Astrocyte of the hippocampus (primary cell): ENCODE measurements around the gene CERCAM.
"Not testable (repeated sequence)": the region's sequence is repeated elsewhere in the genome, so short reads cannot be mapped to it uniquely, and the experiment has no call there.

Source experiments
- DNase-seq: peaks from one replicate; pipeline ENCODE4 v3.0.0; 2011; ENCODE audit warnings: low read depth, low spot score

The CERCAM gene

DNA sequence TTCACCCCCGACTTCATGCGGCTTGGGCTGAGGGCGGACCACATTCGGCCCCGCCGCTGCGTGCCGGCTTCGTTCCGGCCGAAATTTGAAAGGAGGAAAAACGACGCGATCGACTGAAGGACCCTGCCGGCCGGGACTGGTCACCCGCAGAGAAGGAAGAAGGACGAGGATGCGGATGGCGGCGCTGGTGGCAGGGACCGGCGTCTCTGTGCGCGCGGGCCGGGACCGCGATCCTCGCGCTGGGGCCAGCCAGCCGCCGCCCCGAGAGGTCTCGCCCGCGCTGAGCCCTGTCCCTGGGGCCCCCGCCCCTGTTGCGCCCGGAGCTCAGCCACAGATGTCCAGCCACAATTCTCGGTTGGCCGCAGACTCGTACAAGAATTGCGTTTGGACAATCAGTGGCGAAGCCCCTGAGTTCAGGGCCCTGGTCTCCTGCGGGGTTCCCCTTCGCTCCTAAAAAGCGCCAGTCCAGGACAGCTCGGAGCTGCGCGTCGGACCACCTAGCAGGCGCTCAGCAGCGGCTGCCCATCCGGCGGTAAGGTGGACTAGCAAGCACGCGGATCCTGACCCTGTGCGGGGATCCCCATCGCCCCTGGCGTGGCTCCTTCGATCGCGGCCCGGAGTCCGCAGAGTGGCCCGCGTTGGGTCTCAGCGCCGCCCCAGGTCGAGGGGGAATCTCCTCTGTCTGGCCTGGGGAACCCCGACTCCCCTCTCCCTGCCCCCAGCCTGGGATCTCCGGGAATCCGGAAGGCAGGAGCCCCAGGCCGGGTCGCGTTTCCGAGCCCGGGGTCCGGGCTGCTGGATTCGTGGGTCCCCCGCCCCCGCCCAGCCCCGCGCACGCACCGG is 28.1 kb upstream of the CERCAM start:
- no peak for DNase-seq

DNA sequence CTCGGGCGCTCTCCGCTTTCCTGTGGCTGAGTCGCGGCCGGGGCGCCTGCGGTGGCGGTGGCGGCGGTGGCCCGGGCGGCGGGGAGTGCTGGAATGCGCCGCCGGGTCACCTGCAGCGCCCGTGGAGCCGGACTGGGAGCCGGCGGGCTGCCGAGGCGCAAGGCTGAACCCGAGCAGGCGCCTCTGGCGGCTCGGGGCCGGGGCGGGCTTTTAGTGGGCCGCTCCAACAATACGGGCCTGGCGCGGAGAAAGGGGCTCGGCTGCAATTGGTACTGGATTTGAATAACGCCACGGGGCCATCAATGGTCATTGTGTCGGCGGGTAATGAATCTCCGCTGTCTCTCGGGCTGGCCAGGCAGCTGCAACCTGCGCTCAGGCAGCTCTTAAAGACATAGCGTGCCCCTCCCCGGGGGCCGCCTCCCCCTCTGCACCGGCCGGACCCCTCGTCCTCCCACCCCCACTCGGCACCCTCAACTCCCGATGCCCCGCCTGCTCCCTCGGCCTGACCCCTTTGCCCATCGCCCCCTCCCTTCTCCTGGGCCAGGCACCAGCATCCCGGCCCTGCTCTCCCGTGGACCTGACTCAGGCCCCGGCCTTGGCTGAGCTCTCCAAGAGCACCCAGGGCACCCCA is 27.4 kb upstream of the CERCAM start:
- peak; percentile 55 for DNase-seq

DNA sequence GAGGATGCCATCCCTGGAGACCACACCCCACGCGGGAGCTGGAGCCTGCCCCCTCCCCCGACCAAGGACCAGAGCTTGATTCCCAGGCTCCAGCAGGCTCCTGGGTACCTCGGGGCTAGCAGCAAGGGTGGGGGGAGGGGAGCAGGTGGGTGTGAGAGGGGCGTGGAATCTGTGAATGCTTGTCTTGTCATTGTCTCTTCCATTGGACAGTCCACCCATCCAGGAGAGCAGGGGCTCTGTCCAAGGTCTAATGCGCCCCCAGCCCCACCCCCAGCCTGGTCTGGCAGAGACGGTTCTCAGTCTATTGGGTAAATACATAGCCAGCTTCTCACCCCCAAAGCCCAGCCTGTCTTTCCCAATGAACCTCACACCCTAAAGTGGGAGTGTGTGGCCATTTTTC is 26.7 kb upstream of the CERCAM start:
- no peak for DNase-seq

DNA sequence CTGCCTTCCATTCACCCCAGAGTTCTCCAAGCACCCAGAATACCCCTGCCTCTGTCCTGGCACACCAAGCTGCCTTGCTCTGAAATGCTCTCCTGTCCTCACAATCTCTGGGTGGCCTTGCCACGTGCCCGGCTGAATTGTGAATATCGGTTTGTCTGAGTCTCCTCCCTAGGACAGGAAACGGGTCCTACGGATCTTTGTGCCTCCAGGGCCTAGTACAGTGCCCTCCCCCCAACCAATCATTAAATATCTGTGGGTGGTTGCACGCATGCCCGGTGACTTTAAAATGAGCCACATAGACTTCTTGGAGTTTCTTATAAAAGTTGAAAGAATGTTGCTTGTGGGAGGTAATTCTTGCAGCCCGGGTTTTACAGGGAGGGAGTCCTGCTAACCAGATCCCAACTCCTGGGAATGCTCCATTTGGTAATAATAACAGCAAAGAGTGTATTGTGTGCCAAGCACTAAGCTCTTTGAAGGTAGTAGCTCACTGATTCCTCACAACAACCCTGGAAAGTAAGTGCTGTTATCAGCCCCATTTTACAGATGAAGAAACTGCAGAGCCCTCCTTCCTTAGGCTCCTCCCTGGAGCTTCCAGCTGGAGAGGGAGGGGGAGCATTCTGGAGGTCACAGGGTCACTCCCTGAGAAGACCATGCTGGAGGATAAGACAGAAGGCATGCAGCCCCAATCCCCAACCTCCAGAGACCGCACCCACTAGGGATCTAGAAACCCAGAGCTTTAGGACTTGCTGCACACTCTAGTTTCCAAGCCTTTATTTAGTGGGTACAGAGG is 26.1 kb upstream of the CERCAM start:
- DNase-seq, result no peak

DNA sequence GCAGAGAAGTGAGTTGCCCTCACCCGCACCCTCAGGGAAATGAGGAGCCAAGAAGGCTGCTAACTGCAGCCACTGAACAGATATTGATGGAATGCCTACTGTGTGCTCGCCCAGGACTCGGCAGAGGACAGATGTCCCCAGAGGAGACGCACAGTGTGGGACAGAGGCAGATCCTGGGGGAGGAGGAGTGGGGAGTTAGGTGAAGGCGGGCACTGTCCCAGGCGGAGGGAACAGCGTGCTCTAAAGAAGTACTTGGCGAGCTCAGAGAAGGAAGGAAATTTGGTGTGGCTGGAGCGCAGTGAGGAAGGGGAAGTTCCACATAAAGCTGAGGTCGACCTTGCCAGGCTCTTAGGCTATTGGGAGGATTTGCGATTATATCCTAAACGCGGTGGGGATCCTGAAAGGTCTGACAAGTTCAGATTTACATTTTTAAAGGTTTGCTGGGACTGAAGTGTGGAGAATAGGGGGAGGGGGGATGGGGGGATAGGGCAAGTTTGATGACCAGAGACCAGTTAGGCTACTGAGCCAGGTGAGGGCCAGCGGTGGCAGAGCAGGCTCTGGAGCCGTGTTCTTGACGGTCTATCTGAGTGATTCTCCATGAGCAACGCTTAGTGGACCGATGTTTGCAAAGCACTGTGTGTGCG is 23.6 kb upstream of the CERCAM start:
- DNase-seq, result no peak

DNA sequence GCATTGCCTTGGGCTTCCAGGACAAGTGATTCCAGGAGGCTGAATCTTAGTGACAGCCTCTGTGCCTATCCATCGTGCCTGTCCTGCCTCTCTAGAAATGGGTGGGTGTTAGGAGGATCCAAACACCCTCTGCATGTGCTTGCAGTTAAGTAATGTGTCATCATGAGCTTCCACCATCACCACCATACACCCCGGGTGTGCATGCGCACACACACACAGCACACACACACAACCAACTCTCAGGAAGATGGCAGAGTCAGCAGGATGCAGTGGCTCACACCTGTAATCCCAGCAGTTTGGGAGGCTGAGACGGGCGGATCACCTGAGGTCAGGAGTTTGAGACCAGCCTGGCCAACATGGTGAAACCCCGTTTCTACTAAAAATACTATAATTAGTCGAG is 22.8 kb upstream of the CERCAM start:
- no peak for DNase-seq

DNA sequence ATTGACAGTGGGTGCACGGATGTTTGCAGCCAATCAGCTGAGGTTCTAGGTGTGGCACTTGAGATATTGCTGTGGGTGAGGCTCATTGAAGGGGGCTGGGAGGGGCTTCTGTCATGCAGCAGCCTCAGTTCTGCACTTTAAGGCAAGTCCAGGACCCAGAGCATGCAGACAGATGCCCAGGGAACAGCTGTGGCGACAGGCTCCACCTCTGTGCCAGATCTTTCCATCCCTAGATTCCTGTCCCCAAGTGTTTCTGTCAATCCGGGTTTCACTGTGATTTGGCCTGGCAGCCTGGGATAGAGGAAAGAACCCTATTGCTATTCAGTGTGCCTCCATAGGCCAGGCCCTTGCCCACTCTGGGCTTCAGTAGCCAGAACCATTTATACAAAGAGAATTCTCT is 20.8 kb upstream of the CERCAM start:
- DNase-seq, result no peak

DNA sequence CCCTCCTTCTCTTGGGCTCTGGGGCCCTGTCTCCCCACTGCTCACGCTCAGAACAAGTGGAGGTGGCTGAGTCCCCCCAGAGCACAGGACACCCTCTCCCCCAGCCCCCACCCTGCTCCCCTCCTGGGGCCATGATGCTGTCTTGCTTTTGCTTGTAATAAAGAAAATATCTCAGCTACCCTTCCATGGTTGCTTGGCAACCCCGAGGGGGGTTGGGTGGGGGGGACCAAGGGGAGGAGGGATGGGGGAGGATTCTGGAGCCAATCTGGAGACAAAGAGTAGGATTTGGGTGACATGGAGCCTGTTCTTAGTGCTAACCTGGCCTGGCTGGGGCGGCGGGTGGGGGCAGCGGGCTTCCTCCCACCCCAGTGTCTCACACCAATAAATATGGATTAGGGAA is 16.1 kb upstream of the CERCAM start:
- DNase-seq, result no peak

DNA sequence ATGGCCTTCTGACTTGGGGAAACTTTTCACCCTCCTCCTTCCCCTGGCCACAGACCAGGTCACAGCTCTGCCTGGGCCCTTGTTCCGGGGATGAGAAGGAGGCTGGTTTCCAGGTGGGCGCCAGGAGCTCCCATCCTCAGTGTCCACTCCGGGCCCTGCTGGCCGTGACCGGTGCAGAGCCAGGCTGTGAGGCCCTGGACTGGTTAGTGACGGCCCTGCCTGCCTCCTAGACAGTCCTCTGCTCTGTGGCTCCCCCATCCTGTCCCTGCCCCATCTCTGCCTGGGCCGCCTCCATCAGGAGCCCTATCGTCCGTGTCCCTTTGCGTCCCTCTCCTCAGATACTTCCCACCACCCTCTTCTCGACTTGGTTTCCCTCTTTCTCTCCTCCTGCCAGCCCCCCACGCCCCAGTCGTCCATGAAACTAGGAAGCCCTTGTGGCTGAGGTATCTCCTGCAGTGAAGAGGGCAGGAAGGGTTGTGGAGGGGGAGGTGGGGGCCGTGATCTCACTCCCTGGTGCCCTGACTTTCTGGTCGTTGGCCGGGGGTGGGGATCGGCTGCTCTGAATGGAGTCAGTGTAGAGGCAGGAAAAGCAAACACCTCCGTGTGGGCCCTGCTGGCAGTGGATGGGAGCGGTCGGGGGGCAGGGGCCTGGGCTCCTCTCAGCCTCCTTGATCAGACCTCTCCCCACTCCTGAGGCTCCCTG is 15.4 kb upstream of the CERCAM start:
- DNase-seq, result no peak

DNA sequence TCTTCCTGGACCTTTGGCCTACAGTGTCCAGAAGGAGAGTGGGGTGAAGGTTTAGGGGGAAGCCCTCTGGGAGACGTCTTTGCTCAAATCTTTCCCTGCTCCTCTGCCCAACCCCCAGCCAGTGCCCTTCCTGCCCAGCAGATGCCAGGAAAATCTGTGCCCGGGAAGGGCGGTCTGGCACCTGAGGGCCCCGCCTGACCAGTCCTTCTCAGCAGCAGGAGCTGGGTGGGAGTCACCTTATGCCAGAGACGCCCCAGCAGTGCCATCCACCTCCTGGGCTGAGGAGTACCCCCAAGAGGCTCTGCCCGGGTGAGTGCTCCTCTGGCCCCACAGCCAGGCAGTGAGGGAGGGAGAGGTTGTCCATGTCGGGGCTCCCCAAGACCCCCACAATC is 14.9 kb upstream of the CERCAM start:
- no peak for DNase-seq

DNA sequence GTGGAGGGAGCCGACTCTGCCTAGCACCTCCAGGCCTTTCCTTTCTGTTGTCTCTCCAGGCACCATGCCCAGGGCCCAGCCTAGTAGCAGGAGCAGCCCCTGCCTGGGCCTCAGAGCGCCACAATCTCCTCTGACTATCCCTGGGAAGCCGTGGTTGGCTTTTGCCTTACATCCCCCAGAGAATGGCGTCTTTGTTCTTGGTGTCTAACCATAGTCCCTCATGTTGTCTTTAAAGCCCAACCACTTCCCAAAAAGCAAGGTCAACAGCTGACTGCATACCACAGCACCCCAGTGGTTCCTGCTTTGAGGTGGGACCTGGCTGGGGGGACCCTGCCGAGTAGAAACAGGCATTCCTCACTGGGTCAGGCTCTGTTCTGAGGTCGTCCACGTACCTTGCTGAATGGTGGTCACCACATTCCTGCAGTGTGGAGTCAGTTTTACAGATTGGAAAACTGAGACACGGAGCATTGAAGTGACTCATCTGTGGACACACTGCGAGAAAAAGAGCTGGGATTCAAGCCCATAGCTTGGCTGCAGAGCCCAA is 13.7 kb upstream of the CERCAM start:
- DNase-seq, result peak; percentile 53

DNA sequence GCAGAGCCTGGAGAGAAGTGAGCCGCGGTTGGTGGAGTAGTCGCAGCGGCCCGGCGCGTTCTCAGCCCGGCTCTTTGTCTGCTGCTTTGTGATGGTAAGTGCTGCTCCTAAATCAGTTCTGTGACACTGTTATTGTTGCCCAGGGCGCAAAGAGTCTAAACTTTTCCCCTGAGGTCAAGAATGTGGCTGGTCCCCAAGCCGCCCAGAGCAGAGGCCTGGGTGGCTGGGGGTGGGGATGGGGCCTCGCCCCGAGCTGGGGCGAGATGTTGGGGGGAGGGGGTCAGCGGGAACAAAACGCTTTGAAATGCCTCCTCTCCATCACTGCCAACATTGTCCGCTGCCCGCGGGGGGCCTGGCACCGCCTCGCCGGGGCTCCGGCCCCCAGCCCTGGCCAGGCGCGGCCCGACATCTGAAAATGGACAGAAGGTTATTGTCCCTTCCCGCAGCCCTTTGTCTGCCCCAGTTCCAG is 11.7 kb upstream of the CERCAM start:
- no peak for DNase-seq

DNA sequence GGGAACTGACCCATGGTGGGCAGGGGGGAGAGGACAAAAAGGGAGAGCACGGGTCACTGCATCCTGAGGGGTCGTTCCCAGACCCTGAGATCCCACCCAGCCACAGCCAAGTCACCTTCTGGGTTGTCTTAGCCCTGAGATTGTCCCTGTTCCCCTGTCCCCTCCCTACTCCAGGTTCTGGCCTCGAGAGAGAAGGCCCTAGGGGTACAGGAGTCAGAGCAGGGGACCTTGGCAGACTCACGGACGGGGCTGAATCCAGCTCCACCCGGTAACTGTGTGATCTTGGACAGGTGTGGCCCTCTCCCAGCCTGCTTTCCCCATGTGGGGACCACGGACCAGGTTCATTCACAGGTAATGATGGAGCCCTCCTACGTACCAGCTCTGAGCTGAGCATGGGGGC is 11.2 kb upstream of the CERCAM start:
- DNase-seq, result no peak

DNA sequence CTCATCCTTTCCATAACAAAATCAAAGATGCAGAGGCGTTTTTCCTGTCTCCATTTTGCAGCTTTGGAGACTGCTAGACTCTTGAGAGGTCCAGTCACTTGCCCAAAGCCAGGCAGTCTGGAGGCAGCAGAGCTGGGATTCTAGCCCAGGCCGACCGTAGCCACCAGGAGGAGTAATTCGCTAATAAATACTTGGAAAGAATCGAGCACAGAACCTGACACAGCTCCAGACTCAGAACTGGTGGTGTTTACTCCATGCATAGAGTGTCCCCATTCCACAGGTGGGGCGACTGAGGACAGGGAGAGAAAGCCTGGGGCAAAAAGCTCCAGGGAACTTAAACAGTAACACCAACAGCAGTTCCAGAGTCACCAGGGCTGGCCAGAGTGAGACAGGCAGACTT is 10.7 kb upstream of the CERCAM start:
- DNase-seq, result peak; percentile 58

DNA sequence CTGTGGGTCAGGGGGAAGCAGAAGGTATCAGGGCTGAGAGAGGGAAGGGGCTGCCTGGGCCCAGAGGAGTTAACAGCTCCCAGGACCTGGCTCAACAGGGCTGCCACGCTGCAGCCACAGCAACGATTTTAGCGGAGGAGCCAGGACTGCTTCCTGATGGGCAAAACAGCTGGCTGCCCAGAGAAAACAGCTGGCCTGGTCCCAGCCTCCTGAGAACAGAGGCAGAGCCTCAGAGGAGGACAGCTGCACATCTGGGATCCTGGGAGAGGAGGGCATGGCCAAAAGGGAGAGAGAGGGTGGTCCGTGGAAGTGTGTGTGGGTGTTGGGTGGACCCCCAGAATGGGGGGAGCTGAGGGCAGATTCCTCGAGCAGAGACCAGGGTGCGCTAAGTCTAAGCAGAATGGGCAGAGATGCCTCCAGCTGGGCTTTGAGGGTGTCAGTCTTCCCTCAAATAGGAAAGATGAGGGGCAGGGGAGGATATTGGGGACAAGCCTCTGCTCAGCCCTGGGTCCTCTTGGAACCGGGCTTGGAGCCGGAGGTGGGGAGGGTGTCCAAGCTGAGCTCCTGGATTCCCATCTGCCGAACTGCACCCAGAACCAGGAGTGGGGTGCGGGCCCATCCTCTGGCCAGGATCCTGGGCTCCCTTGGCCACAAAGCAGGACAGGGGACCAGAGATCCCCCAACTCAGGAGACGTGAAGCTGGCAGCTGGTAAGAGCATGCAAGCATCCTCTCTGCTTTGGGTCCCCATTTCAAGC is 9.1 kb upstream of the CERCAM start:
- no peak for DNase-seq

DNA sequence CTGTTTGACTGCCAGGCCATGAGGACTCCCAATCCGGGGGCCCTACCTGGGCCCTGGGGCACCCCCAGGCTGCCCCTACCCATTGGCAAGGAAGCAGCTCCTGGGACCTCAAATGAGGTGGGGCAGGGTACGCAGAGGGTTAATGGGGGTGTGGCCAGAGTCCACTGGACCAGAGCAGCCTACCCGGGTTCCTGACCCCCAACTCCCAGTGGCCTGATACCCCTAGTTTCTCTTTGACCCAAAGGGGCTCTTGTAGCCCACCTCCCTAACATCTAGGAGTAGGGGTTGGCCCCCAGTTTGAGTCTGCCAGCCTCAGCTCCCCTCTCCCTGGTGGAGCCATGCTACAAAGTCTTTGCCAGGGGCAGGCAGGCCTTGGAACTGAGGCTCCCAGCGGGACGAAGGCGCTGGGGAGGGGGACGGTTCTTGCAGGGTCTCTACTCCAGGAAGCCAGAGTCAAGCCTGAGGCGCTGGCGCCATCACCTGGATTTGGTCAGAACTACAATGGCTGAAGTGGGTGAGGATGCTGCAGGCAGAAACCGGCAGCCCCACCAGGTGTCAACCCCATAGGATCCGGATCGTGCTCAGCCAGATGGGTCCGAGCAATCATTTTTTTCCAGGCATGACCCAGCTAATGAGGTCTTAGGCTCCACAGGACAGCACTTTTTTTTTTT is 8.4 kb upstream of the CERCAM start:
- peak; percentile 78 for DNase-seq

DNA sequence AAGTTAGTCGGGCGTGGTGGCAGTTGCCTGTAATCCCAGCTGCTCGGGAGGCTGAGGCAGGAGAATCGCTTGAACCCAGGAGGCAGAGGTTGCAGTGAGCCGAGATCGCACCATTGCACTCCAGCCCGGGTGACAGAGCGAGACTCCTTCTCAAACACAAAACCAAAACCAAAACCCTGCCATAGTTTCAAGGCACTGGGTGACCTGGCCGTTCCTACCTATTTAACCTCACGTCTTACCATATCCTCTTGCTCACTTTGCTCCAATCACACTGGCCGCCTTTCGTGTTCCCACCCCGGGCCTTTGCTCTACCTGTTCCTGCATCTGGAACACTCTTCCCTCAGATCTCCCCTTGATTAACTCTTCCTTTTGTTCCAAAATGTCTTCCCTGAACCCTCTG is 6.9 kb upstream of the CERCAM start:
- not testable (repeated sequence) for DNase-seq

DNA sequence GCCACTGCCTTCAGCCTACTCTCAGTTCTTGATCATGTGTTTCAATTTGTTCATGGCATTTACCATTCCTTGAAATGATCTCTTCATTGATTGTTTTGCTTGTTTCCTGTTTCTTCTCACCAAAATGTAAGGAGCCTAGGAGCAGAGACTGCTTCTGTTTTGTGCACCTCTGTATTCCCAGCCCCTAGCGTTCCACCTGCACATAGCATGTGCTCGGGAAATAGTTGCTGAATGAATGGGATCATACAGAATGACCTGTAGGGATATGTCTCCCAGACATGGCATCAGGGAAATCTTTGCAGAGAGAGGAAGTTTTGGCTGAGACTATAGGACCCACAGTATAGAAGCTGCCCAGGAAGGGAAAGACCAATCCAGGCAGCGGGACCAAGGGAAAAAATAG is 6.2 kb upstream of the CERCAM start:
- DNase-seq, result no peak

DNA sequence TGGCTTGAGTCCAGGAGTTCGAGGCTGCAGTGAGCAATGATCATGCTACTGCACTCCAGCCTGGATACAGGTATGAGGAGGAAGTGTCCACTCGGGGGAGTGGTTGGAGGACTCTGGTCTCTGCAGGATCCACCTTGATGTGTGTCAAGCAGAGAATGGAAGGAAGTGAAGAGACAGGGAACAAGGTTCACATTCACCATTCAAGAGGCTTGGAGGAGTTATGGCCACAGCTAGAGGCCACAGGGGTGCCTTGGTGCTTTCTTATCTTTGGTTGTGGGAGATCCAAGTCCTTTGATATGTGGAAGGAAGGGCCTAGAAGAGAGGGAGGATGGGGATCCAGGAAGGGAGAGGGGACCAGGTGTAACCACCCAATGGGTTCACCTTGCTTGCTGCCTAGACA is 5.4 kb upstream of the CERCAM start:
- DNase-seq, result no peak

DNA sequence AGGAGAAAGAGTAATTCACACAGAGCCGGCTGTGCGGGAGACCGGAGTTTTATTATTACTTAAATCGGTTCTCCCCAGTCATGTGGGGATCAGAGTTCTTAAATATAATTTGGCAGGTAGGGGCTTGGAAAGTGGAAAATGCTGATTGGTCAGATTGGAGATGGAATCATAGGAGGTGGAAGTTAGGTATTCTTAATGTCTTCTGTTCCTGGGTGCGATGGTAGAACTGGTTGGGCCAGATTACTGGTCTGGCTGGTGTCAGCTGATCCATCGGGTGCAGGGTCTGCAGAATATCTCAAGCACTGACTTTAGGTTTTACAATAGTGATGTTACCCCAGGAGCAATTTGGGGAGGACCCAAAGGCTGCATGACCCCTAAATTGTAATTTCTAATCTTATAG is 4.6 kb upstream of the CERCAM start:
- no peak for DNase-seq
